CD4-positive, alpha-beta T cell treated with Interleukin-17A for 4 hours (primary cell): Measurements from ENCODE around the gene TELO2.

Experiments
- DNase-seq: peaks from one replicate; pipeline ENCODE4 v3.0.0-alpha.2; 2020; ENCODE audit warnings: mixed read lengths

TELO2 gene

DNA sequence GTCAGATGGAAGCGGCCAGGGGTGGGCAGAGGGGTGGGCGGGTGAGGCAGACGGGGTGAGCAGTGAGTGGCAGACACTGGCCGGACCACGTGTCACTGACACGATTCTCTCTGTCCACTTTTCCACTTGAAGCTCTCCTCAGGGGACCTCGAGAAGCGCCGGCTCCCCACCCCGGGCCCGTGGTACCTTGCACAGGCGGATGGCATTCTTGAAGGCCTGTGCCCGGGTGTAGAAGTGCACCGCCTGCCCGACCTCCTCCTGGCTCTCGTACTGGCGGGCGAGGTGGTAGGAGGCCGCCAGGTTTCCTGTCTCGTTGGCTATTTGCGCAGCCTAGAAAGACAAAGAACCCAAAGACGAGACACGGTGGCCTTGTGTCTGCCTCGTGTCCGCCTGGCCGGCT lies 31.2 kb downstream of the TELO2 start:
- no peak for DNase-seq

DNA sequence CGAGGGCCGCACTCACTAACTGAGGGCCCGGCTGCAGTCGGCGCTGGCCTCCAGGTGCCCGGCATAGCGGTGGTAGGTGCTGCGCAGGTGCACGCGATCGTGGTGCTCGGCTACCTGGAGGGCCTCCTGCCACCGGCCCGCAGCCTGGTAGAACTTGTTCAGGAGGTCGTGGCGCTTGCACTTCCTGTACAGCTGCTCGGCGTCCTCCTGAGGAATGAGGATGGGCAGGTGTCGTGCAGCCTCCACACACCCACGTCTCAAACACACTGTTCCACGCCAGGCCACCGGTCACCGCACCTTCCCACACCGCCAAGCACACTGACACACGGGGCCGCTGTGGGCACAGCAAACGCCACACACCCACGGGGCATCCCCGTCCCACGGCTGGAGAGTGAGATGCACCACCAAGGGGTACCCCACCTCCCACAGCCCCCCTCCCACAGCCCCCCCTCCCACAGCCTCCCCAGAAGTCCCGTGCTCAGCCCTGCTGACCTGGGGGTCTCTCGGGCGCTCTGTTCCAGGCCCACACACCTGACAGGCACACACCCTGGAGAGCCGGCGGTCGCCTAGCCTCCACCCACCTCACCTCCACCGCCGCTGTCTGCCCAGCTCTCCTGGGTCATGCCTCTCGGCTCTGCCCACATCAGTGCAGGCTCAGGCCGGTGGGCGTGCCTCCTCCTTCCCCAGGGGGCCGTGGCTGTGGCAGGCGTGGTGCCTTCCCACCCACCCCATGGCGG lies 32.9 kb downstream of the TELO2 start:
- peak; percentile 65 for DNase-seq

DNA sequence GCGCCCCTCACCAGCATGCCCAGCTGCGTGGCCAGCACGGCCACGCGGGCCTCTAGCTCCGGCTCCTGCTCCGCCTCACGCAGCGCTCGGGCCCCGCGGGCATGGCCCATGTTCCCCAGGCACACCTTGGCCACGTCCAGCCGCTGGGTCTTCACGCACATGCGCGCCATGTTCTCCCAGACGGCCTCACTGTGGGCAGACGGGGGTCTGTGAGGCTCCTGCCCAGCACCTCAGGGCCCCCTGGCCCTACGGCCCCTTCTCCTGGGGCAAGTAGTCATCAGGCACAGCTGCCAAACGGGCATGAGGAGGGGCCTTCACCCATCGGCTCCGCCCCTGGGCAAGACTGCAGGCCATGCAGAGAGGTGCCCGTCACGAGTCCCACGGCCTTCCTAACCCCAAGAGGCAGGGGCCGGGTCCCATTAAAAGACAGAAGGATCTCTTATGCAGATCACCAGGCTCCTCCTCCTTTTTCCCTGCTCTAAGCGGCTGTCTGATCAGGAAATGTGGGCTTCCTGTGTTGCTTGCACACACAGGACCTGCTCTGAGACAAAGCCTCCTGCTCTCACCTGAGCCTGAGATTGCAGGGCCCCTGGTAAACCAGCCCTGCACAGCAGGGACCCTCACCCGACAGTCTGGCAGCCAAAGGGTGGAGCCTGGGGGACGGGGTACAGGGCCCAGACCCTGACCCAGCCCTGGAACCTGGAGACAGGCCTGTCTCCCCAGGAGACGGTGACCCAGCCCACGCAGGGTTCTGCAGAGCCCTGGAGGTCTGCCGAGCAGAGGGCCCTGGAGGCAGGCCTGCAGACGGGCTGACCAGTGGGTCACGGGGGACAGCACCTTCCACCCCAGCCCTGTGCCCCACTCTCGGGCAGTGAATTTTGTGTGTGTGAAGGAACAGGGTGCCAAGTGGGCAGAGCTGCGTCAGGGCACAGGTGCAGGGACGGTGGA lies 33.7 kb downstream of the TELO2 start:
- DNase-seq: peak; percentile 72

DNA sequence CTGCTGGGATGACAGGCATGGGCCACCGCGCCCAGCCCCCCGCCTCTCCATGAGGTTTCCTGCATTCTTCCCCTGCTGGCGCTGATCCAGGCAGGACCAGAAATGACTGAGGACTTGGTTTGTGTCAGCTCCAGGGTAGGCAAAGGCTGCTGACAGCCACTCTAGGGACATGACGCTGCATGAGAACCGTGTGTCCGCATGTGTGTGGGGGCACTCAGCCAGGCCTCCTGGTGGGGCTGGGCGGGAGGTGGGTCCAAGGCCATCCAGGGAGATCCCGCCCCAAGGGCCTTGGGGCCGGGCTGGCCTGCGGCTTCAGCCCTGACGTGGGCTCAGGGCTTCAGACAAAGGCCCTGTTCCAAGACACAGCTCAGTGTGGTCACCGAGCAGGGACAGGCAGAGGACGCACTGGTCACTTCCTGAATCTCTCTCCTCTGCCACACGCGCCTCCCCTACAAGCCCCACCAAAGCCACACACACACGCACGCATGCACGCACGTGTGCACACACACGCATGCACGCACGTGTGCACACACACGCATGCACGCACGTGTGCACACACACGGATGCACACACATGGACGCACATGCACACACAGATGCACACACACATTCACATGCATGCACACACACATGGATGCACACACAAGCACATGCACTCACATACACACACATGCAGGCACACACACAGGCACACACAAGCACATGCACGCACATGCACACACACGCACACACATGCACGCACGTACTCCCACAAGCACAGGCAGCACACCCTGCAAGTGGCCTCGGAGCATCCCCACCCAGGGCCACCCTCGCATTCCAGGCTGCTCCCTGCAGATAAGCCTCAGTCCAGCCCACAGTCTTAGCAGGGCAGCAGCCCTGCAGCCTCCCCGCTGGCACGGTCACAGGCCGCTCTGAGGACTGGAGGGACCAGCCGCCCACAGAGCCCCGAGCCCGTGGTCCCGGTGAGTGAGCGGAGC lies 35.0 kb downstream of the TELO2 start:
- no peak for DNase-seq

DNA sequence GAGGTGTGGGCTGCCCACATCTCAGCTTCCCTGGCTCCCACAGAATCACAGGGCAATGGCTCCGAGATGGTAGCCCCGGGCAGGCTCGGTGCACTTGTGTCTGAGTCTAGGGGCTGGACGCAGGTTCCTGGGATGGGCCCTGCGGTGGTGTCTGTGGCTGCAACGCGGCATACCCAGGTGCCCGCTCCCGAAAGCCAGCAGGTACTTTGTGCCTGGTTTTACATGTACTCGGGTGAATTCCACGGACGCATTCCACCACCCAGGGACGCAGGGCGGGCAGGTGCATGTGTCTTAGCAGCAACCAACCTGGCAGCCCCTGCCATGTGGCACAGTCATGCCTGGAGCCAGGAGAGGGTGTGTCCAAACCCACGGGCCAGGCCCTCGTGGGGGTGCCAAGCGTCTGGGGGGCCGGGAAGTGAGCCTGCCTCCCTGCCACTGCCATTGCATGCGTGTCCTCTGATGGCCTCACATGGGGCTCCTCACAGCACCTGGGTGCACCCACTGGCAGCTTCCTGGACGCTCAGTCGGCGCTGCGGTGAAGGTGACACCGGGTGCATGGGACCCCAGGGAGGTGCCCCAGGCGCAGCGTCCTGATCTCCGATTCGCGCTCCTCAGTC lies 35.9 kb downstream of the TELO2 start:
- no peak for DNase-seq

DNA sequence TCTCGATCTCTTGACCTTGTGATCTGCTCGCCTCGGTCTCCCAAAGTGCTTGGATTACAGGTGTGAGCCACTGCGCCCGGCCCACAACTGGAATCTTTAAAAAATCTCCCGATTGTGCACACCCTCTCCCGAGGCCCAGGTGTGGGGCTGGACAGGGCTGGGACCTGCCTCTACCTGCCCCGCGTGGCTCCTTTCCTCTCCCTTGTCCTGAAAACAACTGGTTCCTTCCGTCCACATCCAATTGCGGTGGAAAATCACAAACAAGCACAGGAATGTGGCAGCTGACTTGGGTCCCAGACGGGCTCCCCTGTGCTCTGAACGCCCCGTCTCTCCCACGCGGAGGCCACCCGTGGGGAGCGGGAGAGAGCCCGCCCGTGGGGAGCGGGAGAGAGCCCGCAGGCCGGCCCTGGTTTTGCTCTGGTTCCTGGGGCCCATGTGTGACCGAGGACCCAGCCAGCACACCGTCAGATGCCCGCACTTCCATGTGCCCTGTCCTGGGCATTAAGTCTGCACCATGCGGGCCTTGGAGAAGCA lies 37.3 kb downstream of the TELO2 start:
- DNase-seq: no peak

DNA sequence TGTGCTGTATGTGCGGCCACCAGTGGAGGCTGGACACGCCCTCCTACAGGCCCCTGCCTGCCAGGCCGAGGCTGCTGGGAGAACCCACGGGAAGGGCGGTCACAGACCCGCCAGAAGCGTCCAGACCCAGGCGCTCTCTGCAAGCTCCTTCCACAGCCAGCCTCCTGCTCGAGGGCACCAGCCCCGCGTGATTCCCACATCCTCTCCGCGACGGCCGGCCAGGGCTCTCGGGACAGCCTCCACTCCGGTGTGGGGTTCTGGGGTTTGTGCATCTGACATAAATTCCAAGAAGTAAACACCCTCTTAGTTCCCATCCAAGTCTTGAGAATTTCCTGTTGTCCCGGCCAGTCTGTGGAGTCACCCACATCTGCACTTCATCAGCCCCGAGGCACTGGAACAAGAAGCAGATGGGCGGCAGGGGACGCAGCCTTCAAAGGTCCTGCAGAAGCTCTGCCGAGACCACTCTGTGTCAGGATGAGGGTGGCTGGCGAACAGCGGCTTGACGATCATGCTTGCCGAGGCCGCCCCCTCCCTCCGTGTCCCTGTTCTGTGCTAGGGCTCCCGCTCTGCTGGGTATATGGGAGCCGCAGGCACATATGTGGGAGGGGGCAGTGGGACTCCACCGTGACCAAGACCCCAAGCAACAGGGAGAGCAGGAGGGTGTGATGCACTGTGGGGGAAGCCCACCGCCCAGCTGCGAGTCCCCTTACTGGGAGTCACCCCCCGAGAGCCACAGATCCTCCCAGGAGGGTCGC lies 37.9 kb downstream of the TELO2 start:
- DNase-seq: no peak

DNA sequence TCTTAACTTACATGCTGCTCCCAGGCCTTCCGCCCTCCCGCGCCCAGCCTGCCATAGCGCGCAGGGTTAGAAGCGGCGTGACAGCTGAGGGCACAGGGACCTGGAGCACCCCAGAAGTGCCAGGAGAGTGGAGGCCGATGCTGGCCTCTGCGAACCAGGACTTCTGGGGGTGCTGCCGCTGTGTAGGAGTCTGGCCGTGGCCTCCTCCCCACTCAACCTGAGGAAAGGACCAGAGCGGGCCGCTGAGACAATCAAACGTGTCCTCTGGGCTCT lies 38.4 kb downstream of the TELO2 start:
- no peak for DNase-seq

DNA sequence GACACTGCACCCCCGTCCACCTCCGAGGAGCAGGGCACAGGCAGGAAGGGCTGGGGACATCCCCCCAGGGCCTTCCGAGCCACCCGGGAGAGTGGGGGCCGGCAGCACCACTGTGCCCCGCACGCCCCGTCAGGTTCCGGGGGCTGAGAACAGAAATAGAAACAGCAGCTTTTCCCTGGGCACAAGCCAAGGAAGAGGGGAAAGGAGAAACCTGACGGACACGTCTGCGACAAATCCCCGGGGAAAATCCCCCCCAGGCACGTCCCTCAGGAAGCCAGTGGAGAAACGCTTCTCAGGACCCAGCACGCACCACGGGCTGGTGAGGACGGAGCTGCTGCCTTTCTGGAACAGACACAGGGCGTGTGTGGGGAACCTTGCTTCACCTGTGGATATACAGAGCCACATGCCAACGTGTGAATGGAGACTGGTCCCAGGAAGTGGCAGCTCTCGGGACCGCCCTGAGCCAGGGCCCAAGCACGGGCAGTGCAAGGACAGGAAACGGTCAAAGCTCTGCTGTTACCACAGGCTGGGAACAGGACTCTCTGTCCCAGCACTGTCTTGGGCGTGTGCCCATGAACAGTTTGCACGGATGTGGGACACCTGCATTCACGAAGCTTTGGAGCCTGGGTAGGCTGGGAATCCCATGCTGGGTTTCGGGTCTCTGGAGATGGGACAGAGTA lies 39.1 kb downstream of the TELO2 start:
- no peak for DNase-seq

DNA sequence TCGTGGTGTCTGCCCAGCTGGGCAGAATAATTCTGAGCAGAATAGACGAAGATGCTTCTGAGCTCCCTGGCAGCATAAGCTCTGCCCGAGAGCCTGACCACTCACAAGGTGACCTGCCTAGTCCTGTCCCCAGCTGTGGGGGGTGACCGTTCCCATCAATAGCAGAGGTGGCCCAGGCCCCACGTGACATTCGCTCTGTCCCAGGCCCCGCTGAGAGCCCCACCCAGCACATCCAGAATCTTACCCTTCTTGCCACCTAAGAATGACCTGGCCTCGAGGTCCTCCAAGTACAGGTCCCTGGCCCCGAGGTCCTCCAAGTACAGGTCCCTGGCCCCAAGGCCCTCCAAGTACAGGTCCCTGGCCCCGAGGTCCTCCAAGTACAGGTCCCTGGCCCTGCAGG lies 39.6 kb downstream of the TELO2 start:
- DNase-seq: no peak

DNA sequence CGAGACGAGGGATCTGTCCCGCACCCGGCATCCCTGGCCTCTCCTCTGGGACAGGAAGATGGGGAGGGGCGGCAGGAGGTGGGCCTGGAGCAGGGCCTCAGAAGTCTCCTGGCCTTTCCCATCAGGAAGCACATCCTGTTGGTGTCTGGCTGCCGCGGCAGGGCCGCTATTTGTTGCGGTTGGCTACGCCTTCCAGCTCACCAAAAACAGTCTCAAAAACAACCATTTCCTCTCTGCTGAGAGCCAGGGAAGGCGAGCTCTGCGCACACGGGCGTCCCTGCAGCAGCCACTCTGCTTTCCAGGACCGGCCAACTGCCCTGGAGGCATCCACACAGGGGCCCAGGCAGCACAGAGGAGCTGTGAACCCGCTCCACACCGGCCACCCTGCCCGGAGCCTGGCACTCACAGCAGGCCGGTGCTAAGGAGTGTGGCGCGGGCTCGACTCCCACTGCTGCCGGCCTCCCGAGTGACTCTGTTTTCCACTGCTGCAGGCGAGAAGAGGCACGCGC lies 40.3 kb downstream of the TELO2 start, which contains the start of gene TMEM204:
TSS of gene TMEM204 (plus strand) at position 224 of the 509 bp plus-strand sequence. CDS start 610 bp downstream, outside the sequence.
- peak; percentile 69 for DNase-seq

DNA sequence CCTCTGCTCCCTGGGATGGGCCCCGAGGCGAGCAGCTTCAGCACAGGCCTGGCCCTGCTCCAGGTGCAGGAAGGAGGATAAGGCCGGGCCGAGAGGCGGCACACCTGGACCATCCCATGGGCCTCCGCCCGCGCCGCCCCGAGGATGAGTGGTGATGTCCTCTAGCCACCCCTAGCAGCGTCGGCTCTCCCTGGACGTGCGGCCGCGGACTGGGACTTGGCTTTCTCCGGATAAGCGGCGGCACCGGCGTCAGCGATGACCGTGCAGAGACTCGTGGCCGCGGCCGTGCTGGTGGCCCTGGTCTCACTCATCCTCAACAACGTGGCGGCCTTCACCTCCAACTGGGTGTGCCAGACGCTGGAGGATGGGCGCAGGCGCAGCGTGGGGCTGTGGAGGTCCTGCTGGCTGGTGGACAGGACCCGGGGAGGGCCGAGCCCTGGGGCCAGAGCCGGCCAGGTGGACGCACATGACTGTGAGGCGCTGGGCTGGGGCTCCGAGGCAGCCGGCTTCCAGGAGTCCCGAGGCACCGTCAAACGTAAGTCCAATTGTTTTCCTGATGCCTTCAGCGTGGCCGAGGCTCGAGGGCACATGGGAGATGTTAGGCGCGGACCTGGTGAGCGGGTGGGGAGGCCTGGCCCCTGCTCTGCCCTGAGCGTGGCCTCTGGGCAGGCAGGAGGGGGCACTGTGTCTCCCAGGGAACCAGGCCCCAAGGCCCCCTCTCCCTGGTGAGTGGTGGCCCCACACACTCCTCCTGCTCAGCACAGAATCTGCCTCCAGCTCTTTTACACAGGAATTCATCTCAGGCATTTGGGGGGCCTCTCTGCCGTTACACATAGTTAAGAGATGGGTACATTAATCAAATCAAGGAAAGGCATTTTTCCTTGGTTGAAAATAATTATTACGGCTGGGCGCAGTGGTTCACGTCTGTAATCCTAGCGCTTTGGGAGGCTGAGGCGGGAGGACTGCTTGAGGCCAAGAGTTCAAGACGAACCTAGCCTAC lies 41.2 kb downstream of the TELO2 start:
- DNase-seq: peak; percentile 44

DNA sequence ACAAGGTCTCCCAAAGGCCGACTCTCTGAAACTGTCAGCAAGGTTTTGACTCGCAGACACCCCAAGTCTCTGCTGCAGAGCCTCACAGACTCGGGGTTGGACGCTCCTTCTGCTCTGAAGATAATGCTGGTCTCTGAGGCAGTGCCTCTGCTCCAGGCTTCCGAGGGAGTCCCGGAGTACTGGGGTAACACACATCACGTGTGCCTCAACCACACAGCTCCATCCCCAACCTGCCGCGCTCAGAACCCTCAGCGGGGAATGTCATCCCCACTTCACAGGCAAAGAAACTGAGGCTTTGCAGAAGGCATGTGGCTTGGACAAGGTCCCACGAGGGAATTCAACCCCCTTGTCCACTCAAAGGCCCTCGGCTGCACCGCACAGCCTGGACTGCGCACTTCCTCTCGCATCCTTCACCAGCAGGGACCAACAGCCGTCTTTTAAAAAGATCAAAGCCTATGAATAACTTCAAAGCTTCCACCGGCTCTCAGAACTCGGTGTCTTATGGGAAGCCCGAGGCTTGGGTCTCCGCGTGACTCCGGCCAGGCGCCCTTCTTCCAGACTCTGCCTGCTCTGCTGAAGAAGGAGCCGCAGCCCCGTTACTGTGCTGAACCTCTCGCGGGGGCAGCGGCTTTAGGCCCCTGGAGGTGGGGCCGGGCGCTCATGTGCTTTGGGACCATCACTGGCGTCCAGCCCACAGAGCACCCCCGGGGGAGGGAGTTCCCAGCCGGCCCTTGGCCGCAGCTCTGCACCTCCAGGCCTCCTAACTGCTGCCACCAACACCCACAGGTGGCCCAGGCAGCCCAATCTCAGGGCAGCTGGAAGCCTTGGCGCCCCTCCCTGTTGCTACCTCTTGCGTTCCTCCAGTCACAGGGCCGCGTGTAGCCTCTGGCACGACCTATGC lies 42.5 kb downstream of the TELO2 start:
- DNase-seq: peak; percentile 52

DNA sequence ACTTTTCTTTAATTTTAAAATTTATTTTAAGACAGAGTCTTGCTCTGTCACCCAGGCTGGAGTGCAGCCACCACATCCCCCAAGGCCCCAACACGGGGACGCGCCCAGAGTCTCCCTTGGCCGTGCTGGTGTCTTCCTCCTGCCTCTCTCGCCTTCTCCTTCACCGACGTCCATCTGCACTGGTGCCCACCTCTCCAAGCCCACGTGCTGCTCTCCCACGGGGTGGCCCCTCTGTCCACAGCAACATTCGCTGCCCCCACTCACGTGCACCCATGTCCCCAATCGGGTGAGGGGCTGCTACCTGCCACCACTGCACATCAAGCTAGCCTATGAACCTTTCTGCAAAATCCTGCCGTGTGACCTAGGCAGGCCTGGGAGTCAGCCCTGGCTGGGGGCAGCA lies 43.4 kb downstream of the TELO2 start:
- DNase-seq: no peak

DNA sequence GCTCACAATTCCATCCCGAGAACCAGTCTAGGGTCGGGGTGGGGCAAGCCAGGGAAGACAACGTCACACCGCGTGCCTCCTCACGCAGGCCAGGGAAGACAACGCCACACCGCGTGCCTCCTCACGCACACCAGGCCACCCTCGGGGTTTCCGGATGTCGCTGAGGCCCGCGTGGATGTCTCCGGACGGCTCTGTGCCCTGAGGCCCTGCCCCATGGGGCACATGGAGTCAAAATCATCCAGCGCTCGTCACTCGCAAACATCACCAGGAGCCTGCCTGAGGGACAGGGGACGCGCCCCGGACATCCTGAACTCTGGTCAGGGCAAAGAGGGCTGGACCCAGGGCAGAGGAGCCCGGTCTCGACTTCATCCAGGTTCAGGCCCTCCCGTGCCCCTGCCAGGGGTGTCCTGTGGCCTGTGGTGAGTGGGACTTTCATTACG lies 44.0 kb downstream of the TELO2 start:
- DNase-seq: no peak

DNA sequence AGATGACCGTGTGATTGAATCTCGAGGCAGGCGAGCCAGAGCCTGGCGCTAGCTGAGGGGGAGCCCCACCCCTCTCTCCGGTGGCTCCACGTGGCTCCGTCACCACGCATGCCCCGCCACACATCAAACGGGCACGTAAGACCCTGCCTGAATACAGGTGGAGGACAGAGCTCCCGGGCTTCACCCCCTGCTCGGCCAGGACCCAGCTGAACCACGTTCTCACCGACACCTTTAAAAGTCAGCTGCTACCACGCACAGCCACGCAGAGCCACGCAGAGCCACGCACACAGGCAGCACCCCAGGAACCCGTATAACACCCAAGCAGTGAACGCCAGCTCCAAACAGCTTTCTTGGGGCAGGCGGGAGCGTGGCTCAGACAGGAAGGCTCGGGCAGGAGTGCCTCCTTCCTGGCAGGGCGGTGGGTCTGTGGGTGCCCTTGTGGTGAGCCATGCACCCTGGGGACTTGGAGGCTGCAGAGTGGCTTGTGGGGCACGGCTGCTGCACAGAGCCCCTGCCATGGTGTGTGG lies 44.7 kb downstream of the TELO2 start:
- peak; percentile 65 for DNase-seq

DNA sequence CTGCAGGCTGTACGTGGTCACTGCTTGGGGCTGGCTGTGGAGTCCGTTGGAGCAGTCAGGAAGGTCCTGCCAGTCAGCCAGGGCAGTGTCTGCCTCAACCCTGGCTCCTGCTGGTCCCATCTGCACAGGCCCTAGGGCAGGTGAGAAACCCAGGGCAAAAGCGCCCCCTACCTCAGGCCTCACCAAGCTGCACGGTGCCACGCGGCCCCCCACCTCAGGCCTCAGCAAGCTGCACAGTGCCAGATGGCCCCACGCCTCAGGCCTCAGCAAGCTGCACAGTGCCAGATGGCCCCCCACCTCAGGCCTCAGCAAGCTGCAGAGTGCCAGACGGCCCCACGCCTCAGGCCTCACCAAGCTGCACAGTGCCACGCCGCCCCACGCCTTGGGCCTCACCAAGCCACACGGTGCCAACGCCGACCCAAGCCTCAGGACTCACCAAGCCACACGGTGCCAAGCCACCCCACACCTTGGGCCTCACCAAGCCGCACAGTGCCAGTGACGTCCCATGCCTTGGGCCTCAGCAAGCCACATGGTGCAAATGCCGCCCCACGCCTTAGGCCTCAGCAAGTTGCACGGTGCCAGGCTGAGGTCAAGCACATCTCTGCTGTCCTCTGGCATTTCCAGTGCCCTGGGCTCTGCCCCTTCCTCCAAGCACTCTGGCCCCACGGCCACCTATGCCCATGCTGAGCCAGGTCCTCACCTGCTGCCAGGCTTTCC lies 45.8 kb downstream of the TELO2 start:
- peak; percentile 64 for DNase-seq
